HG02588 (cell line): ENCODE measurements around the gene TFIP11.

Experiments used
- ATAC-seq: cut with Tn5 transposase; IDR thresholded peaks from one replicate; pipeline ENCODE4 v1.9.1; 2021; ENCODE audit warnings: mild to moderate bottlenecking, moderate library complexity; ENCODE audit not compliant: unreplicated experiment

Gene TFIP11

DNA sequence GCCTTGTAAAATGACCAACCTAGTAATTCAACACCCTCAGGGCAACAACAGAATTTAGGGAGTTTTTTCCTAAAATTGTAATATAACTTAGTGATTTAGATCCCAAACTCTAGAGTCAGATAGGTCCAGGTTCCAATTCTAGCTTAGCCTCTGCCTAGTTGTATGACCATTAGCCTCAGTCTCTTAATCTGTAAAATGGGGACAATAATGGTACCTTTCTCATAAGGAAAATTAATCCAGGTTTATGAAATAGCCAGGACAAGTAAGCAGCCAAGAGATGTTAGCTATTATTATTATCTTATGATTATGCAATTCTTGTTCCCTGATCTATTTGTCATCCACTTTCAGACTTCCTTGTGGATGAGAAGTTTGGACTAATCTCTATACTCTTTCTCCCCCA, 4.1 kb downstream of the TFIP11 start:
- ATAC-seq, result no peak

DNA sequence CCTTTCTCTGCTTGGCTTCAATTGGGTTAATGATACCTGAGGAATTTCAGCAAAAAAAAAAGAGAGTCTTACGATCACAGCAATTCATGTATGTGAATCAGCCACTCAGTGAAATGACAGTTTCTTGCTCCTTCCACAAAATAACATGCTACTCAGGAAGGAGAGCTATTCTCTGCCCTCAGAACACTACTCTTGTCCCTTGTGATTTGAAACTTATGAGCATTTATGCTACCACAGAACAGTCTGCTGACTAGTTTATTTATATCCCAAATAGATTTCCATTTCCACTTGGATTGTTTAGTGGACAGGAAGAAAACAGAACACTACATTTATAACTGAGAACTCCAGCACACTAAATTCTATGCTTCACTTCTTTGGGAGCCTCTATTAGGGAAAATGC, 8.5 kb downstream of the TFIP11 start:
- ATAC-seq, result no peak

- no peak for ATAC-seq
These were observed 9.3 kb downstream of the TFIP11 start for GRCh38 chr22:26502688-26503561.

- ATAC-seq, result no peak
These were observed 10.3 kb downstream of the TFIP11 start for GRCh38 chr22:26501996-26502395.

- ATAC-seq, result no peak
These were observed 13.0 kb downstream of the TFIP11 start for GRCh38 chr22:26499188-26499703.

GRCh38 chr22:26496456-26496855, 15.8 kb downstream of the TFIP11 start:
- ATAC-seq, result no peak

GRCh38 chr22:26494506-26494905, 17.8 kb downstream of the TFIP11 start:
- ATAC-seq, result no peak

- no peak for ATAC-seq
These were observed 20.1 kb downstream of the TFIP11 start for GRCh38 chr22:26492220-26492619.

DNA sequence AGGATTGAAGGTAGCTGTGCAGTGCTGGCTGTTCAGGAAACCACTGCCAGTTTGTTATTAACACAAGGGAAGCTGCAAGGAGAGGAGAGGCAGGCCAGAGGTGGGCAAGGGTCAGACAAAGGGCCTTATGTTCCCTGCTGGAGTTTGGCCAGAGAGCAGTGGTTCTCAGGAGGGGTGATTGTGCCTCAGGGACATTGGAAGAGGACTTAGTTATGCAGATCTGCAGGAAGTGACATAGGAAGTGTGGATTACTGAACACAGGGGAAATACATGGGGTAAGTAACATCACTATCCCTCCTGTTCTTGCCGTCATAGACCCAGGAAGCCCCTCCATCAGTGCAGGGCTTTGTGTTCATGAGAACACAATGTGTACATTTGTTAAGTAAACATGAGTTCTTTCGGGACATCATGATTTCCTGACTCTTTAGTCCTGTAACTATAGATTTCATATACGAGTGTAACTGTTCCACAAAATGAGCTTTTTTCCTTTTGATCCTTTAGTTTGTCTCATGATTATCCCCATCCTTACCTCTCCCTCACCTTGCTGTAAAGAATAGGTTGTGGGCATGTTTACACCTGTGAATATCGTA, 22.7 kb downstream of the TFIP11 start:
- ATAC-seq, result no peak

DNA sequence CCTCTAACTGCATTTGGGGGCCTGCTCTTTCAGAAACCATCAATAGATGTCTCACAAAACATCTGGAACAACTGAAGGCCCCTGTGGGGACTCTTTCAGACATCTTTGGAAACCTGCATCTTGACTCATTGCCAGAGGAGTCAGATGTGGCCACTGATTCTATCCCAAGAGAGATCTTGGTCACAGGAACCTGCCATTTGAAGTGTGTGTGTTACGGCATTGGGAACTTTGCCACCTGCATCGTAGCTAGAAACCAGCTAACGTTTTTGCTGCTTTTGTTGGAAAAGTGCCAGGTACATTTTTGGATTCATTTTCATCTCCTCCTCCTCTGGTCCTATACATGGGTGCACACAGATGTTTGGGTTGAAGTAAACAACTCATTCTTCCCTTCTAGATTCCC, 24.3 kb downstream of the TFIP11 start:
- ATAC-seq, result no peak

DNA sequence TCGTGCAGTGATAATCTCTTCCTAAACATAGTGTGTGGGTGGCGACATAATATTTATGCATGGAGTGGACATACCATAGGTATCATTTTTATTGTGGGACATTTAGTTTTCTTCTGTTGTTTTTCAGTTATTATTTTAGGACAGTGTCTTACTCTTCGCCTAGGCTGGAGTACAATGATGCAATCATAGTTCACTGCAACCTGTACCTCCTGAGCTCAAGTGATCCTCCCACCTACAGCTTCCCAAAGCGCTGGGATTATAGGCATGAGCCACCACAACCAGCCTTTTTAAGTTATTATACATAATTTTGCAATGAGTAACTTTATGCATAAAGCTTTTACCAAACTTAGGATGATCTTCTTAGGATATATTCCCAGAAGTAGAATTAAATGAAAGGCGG, 25.9 kb downstream of the TFIP11 start:
- ATAC-seq, result no peak

- no peak for ATAC-seq
These were observed 26.4 kb downstream of the TFIP11 start for GRCh38 chr22:26485806-26486390.

- ATAC-seq, result no peak
These were observed 27.3 kb downstream of the TFIP11 start for GRCh38 chr22:26485013-26485412.

- no peak for ATAC-seq
These were observed 27.9 kb downstream of the TFIP11 start for GRCh38 chr22:26484360-26484706.

GRCh38 chr22:26483439-26484359, 28.6 kb downstream of the TFIP11 start, which contains the start of the genes HPS4 and SRRD:
Gene HPS4 (minus strand): TSS chr22:26483783. CDS start chr22:26481762, 2,021 bp downstream.
Gene SRRD (plus strand): TSS chr22:26483877. CDS start chr22:26483891, 14 bp downstream.
- peak; percentile 76 for ATAC-seq

GRCh38 chr22:26483043-26483438, 29.2 kb downstream of the TFIP11 start:
- ATAC-seq, result no peak

DNA sequence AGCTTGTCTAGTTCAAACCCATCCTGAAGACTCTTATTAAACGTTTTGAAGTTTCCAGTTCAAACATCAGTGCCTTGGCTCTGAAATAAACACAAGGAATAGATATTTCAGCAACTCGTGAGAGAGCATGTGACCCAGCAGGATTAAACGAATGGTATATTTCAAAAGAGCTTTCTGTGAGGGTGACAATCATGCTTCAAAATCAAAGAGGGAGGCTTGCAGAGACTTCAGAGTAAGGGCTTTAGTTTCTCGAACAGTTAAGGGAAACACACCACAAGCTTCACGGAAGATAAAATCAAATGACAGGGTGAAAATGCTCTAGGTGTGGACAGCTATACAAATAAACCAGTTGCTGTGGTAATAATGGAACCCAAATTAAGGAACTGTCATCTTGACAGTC, 30.1 kb downstream of the TFIP11 start:
- ATAC-seq, result no peak

GRCh38 chr22:26481694-26482093, 30.6 kb downstream of the TFIP11 start:
- no peak for ATAC-seq

DNA sequence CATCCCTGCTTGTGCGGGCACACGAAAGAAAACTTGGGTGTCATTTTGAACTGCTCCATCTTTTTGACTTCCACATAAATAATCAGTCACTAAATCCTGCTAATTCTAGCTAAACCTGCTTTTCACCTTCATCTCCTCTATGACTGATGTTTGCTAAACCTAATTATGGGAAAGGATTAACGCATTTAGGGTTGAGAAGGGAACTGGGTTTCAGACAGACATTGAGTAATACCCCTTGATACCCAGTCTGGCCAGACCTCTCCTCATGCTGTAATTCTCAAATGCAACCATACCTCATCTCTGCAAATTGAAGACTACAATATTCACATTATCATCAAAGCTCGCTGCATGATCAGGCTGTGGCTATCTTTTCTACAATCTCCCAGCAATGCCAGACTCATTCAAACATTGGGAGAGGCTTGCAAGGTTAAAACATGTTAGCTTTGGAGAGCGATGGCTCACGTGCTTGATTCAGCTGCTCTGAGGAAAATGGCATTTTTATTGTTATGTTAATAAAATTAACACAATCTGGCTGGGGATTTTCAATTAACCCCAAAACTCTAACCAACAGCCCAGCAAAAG, 31.1 kb downstream of the TFIP11 start:
- ATAC-seq, result no peak

DNA sequence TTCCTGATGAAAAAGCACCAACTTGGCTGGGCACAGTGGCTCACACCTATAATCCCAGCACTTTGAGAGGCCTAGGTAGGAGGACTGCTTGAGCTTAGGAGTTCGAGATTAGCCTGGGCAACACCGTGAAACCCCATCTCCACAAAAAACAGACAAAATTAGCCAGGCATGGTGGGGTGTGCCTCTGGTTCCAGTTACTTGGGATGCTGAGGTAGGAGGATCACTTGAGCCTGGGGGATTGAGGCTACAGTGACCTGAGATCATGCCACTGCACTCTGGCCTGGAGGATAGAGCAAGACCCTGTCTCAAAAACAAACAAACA, 31.7 kb downstream of the TFIP11 start:
- no peak for ATAC-seq
